H1 (cell line): ENCODE results near the gene ABHD18. TPM values are rescaled to one million over a fixed set of nuclear protein-coding genes. Genes with fewer than 3 reads are reported as not detected.
A peak's percentile ranks its signal among the peaks of the same experiment; 100 is the strongest.

Experiments used
- CTCF ChIA-PET: fragments of 300-600 bp; sonication (Branson Sonifier 250); formaldehyde crosslinking; loops from one replicate; lab custom pipeline; 2021; ENCODE audit not compliant: partially characterized antibody; lab: Charles Lee
- POLR2A ChIA-PET: fragments of 300-600 bp; sonication (Branson Sonifier 250); formaldehyde crosslinking; loops from one replicate; lab custom pipeline; 2021; ENCODE audit warnings: inconsistent platforms; ENCODE audit not compliant: partially characterized antibody; lab: Charles Lee
- DNase-seq, 2 experiments: peaks; one replicate each; pipeline versions ENCODE4 v3.0.0 to v3.0.0-alpha.2; 2010 to 2022; ENCODE audit warnings: low spot score in 2 of 2, low read depth in 1 of 2, mixed read lengths in 1 of 2
- FAIRE-seq: peaks from 2 replicates; lab custom pipeline; 2011; peaks lifted over from hg19 to GRCh38; lab: Jason Lieb, UNC
- H2AFZ ChIP-seq: 2 replicates; pipeline ENCODE4 v1.8.1; 2012; ENCODE audit warnings: low read length, inconsistent platforms
- H2AK5ac ChIP-seq: 2 replicates; pipeline ENCODE4 v1.6.1; 2013; ENCODE audit warnings: low read depth, low read length
- H2BK120ac ChIP-seq: replicated peaks from 2 replicates; pipeline ENCODE3; 2013; ENCODE audit warnings: low read depth, low read length, inconsistent platforms
- H2BK12ac ChIP-seq: 2 replicates; pipeline ENCODE4 v1.6.1; 2013; ENCODE audit warnings: low read depth, low read length
- H2BK15ac ChIP-seq: 2 replicates; pipeline ENCODE4 v1.6.1; 2013; ENCODE audit warnings: low read length
- H2BK20ac ChIP-seq: 2 replicates; pipeline ENCODE4 v1.6.1; 2013; ENCODE audit warnings: low read length
- H2BK5ac ChIP-seq: 2 replicates; pipeline ENCODE4 v1.6.1; 2013; ENCODE audit warnings: low read depth, low read length
- H3K14ac ChIP-seq: 2 replicates; pipeline ENCODE4 v1.6.1; 2013; ENCODE audit warnings: inconsistent platforms; ENCODE audit not compliant: insufficient read length
- H3K18ac ChIP-seq: 2 replicates; pipeline ENCODE4 v1.6.1; 2013; ENCODE audit warnings: low read length; ENCODE audit errors: extremely low read depth
- H3K23ac ChIP-seq: 2 replicates; pipeline ENCODE4 v1.6.1; 2013; ENCODE audit warnings: inconsistent platforms; ENCODE audit not compliant: insufficient read length
- H3K23me2 ChIP-seq: 2 replicates; pipeline ENCODE4 v1.6.1; 2013; ENCODE audit warnings: low read depth, low read length
- H3K27ac ChIP-seq: 2 replicates; pipeline ENCODE4 v1.6.1; 2011; ENCODE audit warnings: low read depth, low read length, inconsistent platforms
- H3K27me3 ChIP-seq, 4 experiments: replicated peaks in 1 of 4; 1 replicate in 1 of 4; 2 replicates in 3 of 4; pipeline versions ENCODE4 v1.6.1 to v1.8.1; 2011 to 2013; ENCODE audit warnings: low read length in 3 of 4, mild to moderate bottlenecking in 3 of 4, inconsistent platforms in 2 of 4, mixed read lengths in 2 of 4, moderate library complexity in 1 of 4; ENCODE audit not compliant: control insufficient read depth in 3 of 4, insufficient read depth in 3 of 4; ENCODE audit errors: extremely low read depth in 1 of 4
- H3K36me3 ChIP-seq, 4 experiments: 2 replicates each; pipeline versions ENCODE4 v1.6.1 to v1.8.1; 2011 to 2013; ENCODE audit warnings: mild to moderate bottlenecking in 4 of 4, low read length in 3 of 4, moderate library complexity in 2 of 4, control low read depth in 1 of 4, inconsistent platforms in 1 of 4; ENCODE audit not compliant: insufficient read depth in 4 of 4, control insufficient read depth in 2 of 4
- H3K4ac ChIP-seq: replicated peaks from 2 replicates; pipeline ENCODE3; 2013; ENCODE audit warnings: low read length, low read depth, mixed read lengths, inconsistent platforms; ENCODE audit not compliant: insufficient read length
- H3K4me1 ChIP-seq, 4 experiments: replicated peaks in 1 of 4; 1 replicate in 1 of 4; 2 replicates in 3 of 4; pipeline versions ENCODE4 v1.6.1 to v1.8.1; 2011 to 2013; ENCODE audit warnings: low read length in 3 of 4, inconsistent platforms in 2 of 4, mixed read lengths in 1 of 4; ENCODE audit not compliant: insufficient read depth in 4 of 4, control insufficient read depth in 3 of 4
- H3K4me2 ChIP-seq, 2 experiments: 2 replicates each; pipeline versions ENCODE4 v1.6.1 to v1.8.1; 2011 to 2013; ENCODE audit warnings: low read depth in 2 of 2, low read length in 2 of 2, control low read depth in 1 of 2, inconsistent platforms in 1 of 2, mild to moderate bottlenecking in 1 of 2; ENCODE audit not compliant: insufficient read depth in 1 of 2
- H3K4me3 ChIP-seq, 4 experiments: fragments of 200-600, 300-600 bp in 1 of 4; sonication (generic), shearing (Covaris generic), sonication (Bioruptor Twin) in 1 of 4; 2 replicates each; pipeline versions ENCODE4 v1.5.1 to v1.8.1; 2011 to 2016; ENCODE audit warnings: low read length in 4 of 4, low read depth in 3 of 4, control low read depth in 2 of 4, inconsistent platforms in 2 of 4, mild to moderate bottlenecking in 2 of 4, mixed read lengths in 1 of 4, moderate library complexity in 1 of 4; ENCODE audit not compliant: insufficient read depth in 2 of 4; ENCODE audit errors: extremely low read depth in 1 of 4
- H3K56ac ChIP-seq: replicated peaks from 2 replicates; pipeline ENCODE3; 2013; ENCODE audit warnings: low read depth, mild to moderate bottlenecking, mixed read lengths, low read length, inconsistent platforms; ENCODE audit not compliant: insufficient read length
- H3K79me1 ChIP-seq: 2 replicates; pipeline ENCODE4 v1.6.1; 2013; ENCODE audit warnings: low read depth, low read length, control low read depth
- H3K79me2 ChIP-seq, 2 experiments: 2 replicates each; pipeline versions ENCODE4 v1.6.1 to v1.8.1; 2012 to 2013; ENCODE audit warnings: low read length in 2 of 2, mild to moderate bottlenecking in 2 of 2, inconsistent platforms in 1 of 2; ENCODE audit not compliant: insufficient read depth in 2 of 2, control insufficient read depth in 1 of 2
- H3K9ac ChIP-seq, 4 experiments: replicated peaks in 1 of 4; 1 replicate in 1 of 4; 2 replicates in 3 of 4; pipeline versions ENCODE4 v1.6.1 to v1.8.1; 2011 to 2013; ENCODE audit warnings: low read depth in 3 of 4, low read length in 3 of 4, control low read depth in 2 of 4, mild to moderate bottlenecking in 2 of 4, moderate library complexity in 2 of 4, inconsistent platforms in 1 of 4; ENCODE audit errors: extremely low read depth in 1 of 4
- H3K9me3 ChIP-seq, 2 experiments: 2 replicates each; pipeline versions ENCODE4 v1.6.1 to v1.8.1; 2012 to 2013; ENCODE audit warnings: mild to moderate bottlenecking in 2 of 2, moderate library complexity in 2 of 2, control low read depth in 1 of 2, inconsistent platforms in 1 of 2, low read depth in 1 of 2, low read length in 1 of 2, mixed read lengths in 1 of 2; ENCODE audit not compliant: insufficient read depth in 2 of 2
- H4K20me1 ChIP-seq, 2 experiments: replicated peaks in 1 of 2; 2 replicates each; pipeline versions ENCODE3 to v1.8.1; 2011 to 2013; ENCODE audit warnings: inconsistent platforms in 2 of 2, low read length in 2 of 2, mild to moderate bottlenecking in 1 of 2; ENCODE audit not compliant: insufficient read depth in 2 of 2, control insufficient read depth in 1 of 2
- H4K5ac ChIP-seq: 2 replicates; pipeline ENCODE4 v1.6.1; 2013; ENCODE audit warnings: low read length, low read depth, mixed read lengths, inconsistent platforms; ENCODE audit not compliant: insufficient read length
- H4K8ac ChIP-seq: 2 replicates; pipeline ENCODE4 v1.8.0; 2013; ENCODE audit warnings: mild to moderate bottlenecking, moderate library complexity, low read length, inconsistent platforms; ENCODE audit not compliant: insufficient read depth; ENCODE audit errors: extremely low read depth
- H4K91ac ChIP-seq: replicated peaks from 2 replicates; pipeline ENCODE3; 2013; ENCODE audit warnings: low read length, mixed read lengths, inconsistent platforms; ENCODE audit not compliant: insufficient read length
- ATF3 ChIP-seq: IDR thresholded peaks from 2 replicates; pipeline ENCODE4 v1.6.1; 2011; ENCODE audit warnings: low read depth, mild to moderate bottlenecking, low read length; ENCODE audit not compliant: insufficient read depth
- FOSL1 ChIP-seq: IDR thresholded peaks from 2 replicates; pipeline ENCODE4 v1.6.1; 2011; ENCODE audit warnings: mild to moderate bottlenecking, low read depth, low read length, moderate library complexity; ENCODE audit not compliant: insufficient read depth
- POLR2AphosphoS5 ChIP-seq: IDR thresholded peaks from 2 replicates; pipeline ENCODE4 v1.6.1; 2011; ENCODE audit warnings: low read depth, low read length
- RAD21 ChIP-seq, 2 experiments: IDR thresholded peaks in 1 of 2; conservative IDR thresholded peaks in 1 of 2; 2 replicates each; pipeline ENCODE4 v1.6.1; 2011; ENCODE audit warnings: low read depth in 2 of 2, low read length in 2 of 2, improper control_type of control experiment in 1 of 2, inconsistent platforms in 1 of 2, mild to moderate bottlenecking in 1 of 2, moderate library complexity in 1 of 2
- WGBS, 2 experiments: shearing (Covaris generic) in 1 of 2; methylation state at CpG; one replicate each; pipeline versions ENCODE4 v1.1.6 to v1.1.7; 2013 to 2015; ENCODE audit warnings: low lambda C conversion rate in 2 of 2, mixed read lengths in 2 of 2, inconsistent platforms in 1 of 2, low coverage in 1 of 2, missing lambda C conversion rate in 1 of 2; ENCODE audit not compliant: insufficient replicate concordance in 2 of 2, insufficient coverage in 1 of 2, insufficient read length in 1 of 2; ENCODE audit errors: extremely low coverage in 1 of 2, missing lambda C conversion rate in 1 of 2; 5-methylcytosine and 5-hydroxymethylcytosine counted together
- polyA plus RNA-seq, 7 experiments: library from polyadenylated mRNA; depleted of rRNA in 3 of 7; stranded (reverse) in 5 of 7; unstranded in 2 of 7; fragments of >200 nt in 5 of 7; fragments of 200-250 nt in 2 of 7; gene quantifications; 1 replicate in 5 of 7; 2 replicates in 1 of 7; 4 replicates in 1 of 7; pipeline versions ENCODE4 v1.2.1 to v1.2.3, GENCODE V29; 2011 to 2013; ENCODE audit warnings: missing spikeins in 2 of 7, mixed read lengths in 2 of 7
- total RNA-seq: library from RNA; stranded (reverse); fragmentation: NEBNext Ultra II Directional; extraction: Animal tissue kit (Norgen Biotek cat#: 25700); gene quantifications from 2 replicates; pipeline ENCODE4 v1.2.1, GENCODE V29; 2021

The ABHD18 gene
- total and polyA plus RNA-seq, 2 of the 8 experiments (the other 6 are each of a cell fraction or from before 2014, with no cell fraction given) = 2.7 to 17.0 TPM

DNA sequence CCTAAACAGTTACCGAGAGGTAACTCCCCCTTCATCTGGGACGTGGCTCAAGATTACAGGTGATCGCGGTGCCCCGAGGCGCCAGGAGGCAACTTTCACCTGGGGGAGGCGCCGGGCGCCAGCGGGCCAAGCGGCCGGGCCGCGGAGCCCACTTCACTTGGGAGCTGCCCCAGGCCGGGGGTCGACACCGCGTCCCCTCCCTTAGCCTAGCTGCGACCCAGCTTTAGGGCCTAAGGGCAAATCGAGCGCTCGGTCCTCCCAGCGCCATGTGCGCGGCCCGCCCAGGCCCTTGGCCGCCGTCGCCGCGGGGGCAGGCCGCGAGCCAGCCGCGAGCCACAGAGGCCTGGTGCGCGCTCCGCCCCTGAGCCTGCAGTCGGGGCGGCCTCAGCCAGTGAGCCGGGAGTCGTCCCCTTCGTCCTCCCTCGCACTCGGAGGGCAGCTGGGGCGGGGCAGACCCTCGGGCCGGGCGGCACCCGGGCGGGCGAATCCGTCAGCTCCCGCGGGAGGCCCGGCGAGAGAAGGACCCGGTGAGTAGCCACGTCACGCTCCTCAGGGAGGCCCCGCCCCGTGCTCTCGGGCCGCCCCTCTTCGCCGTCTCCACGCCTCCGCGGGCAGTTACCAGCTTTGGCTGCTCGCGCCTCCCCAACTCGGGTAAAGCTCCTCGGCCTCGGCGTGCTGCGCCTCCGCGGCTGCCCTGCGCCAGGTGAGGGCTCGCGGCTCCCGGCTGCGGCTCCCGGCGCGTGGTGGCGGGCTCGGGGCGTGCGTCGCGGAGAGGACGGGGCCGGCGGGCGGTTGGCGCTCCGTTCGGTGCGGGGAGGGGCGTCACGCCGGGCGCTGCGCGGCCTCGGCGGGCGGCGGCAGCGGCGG lies 95.7 kb downstream of the ABHD18 start, which contains the start of gene LARP1B:
LARP1B (plus strand) TSS at position 614 of the 867 bp plus-strand sequence. CDS start 13,640 bp downstream, outside the sequence.
- Histone ChIP-seq H3K27ac (peak within 1 kb of the TSS; percentile 96), H2AK5ac (no peak within 1 kb of the TSS), H3K36me3 (no peaks in the 10 kb centered on the region), H3K56ac (no peak within 1 kb of the TSS), H4K8ac (peak within 1 kb of the TSS; percentile 97; the same call in 1 of the 2 replicates), H3K23me2 (no peaks in the 10 kb centered on the region; the same call in 1 of the 2 replicates), H2BK120ac (no peak within 1 kb of the TSS), H2BK5ac (peak within 1 kb of the TSS; percentile 87), H2AFZ (peak within 1 kb of the TSS; percentile 7; the same call in 1 of the 2 replicates), H3K4me2 (peak within 1 kb of the TSS; percentile 91 to 92), H3K4me3 (peak within 1 kb of the TSS; percentile 59 to 81 (median 76)), H3K14ac (no peak within 1 kb of the TSS), H3K4me1 (peaks cover 0 to 8% (median 0%) of the 10 kb centered on the region in 4 experiments; a peak in 3 of 7 replicates), H3K18ac (peak within 1 kb of the TSS; percentile 78), H3K9ac (peak within 1 kb of the TSS; percentile 67 to 95 (median 92)), H2BK12ac (no peak within 1 kb of the TSS; the same call in 1 of the 2 replicates), H3K79me2 (peaks cover 14 to 37% of the 10 kb centered on the region in 2 experiments; a peak in 3 of 4 replicates), H3K9me3 (no peaks in the 10 kb centered on the region), H3K27me3 (no peaks in the 10 kb centered on the region), H2BK15ac (no peak within 1 kb of the TSS), H4K91ac (peak within 1 kb of the TSS; percentile 44), H4K20me1 (peaks cover 0 to 5% of the 10 kb centered on the region in 2 experiments), H4K5ac (peak within 1 kb of the TSS; percentile 80), H2BK20ac (no peak within 1 kb of the TSS), H3K4ac (no peak within 1 kb of the TSS), H3K23ac (no peak within 1 kb of the TSS), H3K79me1 (no peaks in the 10 kb centered on the region)
- no peak for FAIRE-seq
- ChIA-PET CTCF (interaction anchor here (1.0 to 1.7 kb wide), 2 partner anchors 100 to 180 kb away, joined by 3 read pairs; partner anchors contain the start of gene PLK4), POLR2A (interaction anchor here (0.6 to 4.5 kb wide), 11 partner anchors 9 to 227 kb away, joined by 3 to 40 read pairs (median 5); partner anchors contain the start of genes ABHD18, MFSD8, PGRMC2 and PLK4)
- 1% methylated on average over 38 of the region's 112 CpGs; no CpG with 5 or more reads in 1 of the 2 experiments for WGBS, 2 experiments
- peak; percentile 85 to 96 for DNase-seq
- no peak for TF ChIP-seq ATF3
- no peak for TF ChIP-seq RAD21 (IDR thresholded peaks at IDR 0.05 in 1 of 2, conservative IDR thresholded peaks at IDR 0.05 in 1 of 2; ENCODE audit: low read depth in 2 of 2, low read length in 2 of 2)
- TF ChIP-seq POLR2AphosphoS5 = peak; percentile 95
- no peak for TF ChIP-seq FOSL1
